GM12801 (cell line): ENCODE results near the gene SPATS2L.

Experiments used
- CTCF ChIP-seq: IDR thresholded peaks from one replicate; pipeline ENCODE4 v1.5.1; 2011; ENCODE audit warnings: control low read depth; ENCODE audit not compliant: insufficient read length; ENCODE audit errors: extremely low read depth

The SPATS2L gene

DNA sequence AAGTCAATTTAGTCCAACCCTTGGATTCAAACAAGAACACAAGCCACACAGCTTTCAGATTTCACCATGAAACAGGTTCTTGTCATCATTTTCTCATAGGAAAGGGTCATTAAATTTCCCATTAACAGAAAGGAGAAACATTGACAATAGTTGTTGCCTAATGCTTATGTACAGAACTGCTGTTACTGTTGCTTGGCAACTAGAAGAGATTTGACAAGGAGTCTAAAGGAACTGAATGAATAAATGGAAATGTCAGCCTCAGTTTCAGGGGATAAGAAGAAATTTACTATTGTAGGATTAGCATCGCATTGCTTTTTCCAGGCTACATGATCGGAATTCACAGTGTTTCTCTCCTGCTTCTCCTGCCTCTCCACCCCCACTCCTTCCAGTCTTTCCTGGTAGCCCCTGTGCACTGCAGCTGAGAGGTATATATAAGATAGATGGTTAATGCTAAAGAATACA lies 90.3 kb downstream of the SPATS2L start:
- TF ChIP-seq CTCF, result no peak

DNA sequence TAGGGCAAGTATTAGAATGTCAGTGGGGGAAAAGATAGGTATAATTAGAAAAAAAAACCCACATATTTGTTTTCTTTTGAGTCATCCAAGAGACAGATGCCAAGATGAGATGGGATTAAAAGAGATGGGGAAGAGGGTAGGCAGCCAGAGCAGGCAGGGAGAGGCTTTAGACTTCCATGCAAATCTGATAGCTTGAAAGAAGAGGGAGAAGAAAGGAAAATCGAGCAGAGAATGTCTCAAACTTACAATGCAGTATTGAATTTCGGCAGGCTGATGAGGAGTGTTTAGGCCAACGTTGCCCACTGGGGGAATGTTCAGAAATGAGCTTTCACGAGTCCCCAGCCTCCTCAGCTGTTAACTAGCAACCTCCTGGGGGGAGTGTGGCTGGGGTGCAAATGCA lies 91.3 kb downstream of the SPATS2L start:
- TF ChIP-seq CTCF, result no peak

DNA sequence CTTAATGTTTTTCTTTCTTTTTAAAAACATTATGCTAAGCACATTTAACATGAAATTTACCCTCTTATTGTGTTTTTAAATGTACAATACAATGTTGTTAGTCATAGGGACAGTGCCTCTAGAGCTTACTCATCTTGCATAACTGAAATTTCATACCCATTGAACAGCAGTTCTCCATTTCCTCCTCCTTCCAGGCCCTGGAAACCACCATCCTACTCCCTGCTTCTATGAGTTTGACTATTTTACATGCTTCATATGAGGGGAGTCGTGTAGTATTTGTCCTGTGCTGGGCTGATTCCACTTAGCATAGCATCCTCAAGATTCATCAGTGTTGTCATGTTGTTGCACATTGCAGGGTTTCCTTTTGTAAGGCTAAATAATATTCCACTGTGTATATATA lies 92.6 kb downstream of the SPATS2L start:
- no peak for TF ChIP-seq CTCF

DNA sequence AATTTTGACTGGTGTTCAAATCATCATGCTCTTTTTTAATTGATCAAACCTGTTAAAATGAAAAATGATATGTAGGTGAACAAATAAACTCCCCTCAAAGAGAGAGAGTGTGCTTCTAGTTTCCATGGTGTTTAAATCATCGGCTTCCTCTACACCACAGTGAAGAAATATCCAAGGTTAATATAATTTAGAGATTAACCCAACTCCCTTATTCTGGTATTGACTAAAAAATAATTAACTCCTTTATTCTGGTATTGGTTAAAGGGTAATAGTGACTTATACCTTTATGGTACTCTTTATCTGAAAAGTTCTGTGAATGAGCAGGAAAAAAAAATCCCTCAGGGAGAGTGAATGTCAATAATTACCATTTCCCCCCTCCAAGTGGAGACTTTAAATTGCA lies 93.1 kb downstream of the SPATS2L start:
- TF ChIP-seq CTCF, result no peak

DNA sequence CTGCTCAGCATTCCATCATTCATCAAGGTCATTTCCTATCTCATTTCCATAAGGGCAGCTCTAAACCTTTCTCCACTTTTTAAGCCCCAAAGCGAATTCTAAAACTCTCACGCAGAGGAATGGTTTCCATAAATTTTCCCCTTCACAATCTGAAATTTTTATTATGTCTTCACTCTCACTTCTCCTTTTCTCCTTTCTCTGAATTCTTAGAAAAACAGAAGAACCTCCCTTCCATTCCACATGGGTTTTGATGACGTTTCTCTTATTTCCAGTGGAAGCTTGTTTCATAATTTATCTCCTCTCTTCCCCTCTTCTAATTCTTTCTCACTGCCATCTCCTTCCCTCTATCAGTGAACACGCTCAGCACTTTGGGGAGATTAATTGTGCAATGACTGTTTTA lies 97.3 kb downstream of the SPATS2L start:
- no peak for TF ChIP-seq CTCF

DNA sequence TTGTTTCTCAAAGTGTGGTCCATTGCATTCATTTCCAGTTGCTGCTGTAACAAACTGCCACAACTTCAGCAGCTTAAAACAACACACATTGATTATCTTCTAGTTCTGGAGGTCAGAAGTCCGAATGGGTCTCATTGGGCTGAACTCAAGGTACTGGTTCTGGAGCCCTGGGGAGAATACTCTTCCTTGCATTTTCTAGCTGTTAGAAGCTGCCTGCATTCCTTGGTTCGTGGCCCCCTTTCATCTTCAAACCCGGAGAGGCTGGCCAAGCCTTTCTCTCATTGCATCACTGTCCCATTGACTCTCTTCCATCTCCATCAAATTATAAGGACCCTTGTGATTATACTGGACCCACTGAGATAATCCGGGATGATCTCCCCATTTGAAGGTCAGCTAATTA lies 98.1 kb downstream of the SPATS2L start:
- no peak for TF ChIP-seq CTCF

- no peak for TF ChIP-seq CTCF
Measured at GRCh38 chr2:200405599-200406298, 99.3 kb downstream of the SPATS2L start.
